ENCODE data around the gene RPL3.

- TF ChIP-seq, protein P1, sequence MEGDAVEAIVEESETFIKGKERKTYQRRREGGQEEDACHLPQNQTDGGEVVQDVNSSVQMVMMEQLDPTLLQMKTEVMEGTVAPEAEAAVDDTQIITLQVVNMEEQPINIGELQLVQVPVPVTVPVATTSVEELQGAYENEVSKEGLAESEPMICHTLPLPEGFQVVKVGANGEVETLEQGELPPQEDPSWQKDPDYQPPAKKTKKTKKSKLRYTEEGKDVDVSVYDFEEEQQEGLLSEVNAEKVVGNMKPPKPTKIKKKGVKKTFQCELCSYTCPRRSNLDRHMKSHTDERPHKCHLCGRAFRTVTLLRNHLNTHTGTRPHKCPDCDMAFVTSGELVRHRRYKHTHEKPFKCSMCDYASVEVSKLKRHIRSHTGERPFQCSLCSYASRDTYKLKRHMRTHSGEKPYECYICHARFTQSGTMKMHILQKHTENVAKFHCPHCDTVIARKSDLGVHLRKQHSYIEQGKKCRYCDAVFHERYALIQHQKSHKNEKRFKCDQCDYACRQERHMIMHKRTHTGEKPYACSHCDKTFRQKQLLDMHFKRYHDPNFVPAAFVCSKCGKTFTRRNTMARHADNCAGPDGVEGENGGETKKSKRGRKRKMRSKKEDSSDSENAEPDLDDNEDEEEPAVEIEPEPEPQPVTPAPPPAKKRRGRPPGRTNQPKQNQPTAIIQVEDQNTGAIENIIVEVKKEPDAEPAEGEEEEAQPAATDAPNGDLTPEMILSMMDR (conservative IDR thresholded peaks at IDR 0.05): no peak
- no peak for TF ChIP-seq ZFX (IDR thresholded peaks at IDR 0.05)
Measured at GRCh38 chr22:39266398-39267030, 52.9 kb downstream of the RPL3 start.
